GM21737 (cell line): ENCODE data around the gene DRGX.
A peak's percentile ranks its signal among the peaks of the same experiment; 100 is the strongest.

Experiments
- ATAC-seq: cut with Tn5 transposase; IDR thresholded peaks from one replicate; pipeline ENCODE4 v1.9.1; 2021; ENCODE audit warnings: mild to moderate bottlenecking, moderate library complexity; ENCODE audit not compliant: unreplicated experiment

The DRGX gene

GRCh38 chr10:49363309-49364031 lies 32.4 kb downstream of the DRGX start:
- ATAC-seq: no peak

DNA sequence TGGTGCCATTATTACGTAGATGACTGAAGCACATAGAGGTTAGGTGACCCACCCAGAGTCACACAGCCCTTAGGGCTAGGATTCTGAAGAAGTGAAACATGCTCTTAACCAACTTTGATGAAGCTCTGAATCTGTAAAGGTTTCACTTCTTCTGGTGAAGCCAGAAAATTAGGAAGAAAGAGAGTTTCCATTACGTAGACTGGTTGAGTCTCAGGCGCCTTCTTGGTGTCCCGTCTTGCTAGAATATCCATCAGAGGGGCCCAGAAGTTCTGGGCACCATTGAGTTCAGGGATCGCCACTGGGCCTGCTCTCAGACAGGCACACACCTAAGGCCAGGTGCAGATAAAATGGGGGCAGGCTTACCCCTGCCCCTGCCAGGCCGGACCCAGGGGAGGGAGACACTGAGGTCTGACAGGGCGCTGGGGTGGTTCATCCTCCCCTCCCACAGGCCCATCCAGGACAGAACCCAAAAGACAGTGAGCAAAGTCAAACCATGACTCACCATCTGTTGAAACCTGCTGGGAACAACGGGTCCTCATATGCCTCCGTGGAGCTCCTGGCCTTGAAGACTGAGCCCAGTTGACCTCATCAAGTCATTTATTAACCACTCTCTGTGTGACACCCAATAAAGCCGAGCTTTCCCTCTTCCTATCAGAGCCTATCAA lies 33.2 kb downstream of the DRGX start:
- ATAC-seq: peak; percentile 72

- ATAC-seq: no peak
These were observed 33.9 kb downstream of the DRGX start for GRCh38 chr10:49361735-49362568.

GRCh38 chr10:49361178-49361554 lies 34.7 kb downstream of the DRGX start:
- no peak for ATAC-seq

DNA sequence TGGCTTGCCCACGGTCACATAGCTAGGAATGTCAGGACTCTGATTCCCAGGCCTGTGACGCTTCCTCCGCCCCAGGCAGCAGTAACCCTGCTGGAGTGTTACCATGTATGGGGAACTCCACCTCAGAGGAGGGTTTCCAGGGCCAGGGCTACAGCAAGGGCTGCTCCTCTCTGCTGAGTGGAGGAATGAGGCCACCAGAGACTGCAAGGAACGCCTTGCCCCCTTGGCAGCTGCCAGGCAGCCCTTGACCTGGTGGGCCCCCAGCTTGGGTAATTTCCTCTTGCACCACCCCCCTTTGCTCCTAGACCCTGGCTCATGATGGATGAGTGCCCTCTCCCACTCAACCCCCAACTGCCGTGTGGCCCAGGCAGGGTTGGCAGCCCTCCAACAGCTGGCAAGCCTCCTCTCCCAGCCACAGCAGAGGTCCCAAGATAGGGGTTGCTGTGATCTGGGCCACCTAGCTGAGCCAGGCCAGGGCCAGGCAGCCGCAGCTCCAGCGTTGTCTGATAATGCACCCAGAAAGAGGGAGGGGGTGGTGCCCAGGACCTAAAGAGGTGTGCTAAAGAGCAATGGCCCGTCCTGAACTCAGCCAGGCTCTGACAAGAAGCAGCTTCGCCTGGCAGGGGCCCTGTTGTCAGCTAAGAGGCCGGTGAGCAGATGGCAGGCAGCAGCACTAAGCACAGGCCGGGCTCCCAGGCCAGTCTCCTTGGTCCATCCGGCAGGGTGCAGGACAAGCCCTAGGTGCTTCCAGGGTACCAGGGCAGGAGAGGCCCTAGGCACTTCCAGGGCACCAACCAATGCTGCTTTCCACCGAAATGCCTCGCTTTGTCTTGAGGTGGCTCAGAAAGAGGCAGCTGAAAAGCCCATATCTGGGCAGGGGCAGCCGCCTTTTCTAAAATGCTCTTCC lies 35.4 kb downstream of the DRGX start:
- ATAC-seq: no peak

DNA sequence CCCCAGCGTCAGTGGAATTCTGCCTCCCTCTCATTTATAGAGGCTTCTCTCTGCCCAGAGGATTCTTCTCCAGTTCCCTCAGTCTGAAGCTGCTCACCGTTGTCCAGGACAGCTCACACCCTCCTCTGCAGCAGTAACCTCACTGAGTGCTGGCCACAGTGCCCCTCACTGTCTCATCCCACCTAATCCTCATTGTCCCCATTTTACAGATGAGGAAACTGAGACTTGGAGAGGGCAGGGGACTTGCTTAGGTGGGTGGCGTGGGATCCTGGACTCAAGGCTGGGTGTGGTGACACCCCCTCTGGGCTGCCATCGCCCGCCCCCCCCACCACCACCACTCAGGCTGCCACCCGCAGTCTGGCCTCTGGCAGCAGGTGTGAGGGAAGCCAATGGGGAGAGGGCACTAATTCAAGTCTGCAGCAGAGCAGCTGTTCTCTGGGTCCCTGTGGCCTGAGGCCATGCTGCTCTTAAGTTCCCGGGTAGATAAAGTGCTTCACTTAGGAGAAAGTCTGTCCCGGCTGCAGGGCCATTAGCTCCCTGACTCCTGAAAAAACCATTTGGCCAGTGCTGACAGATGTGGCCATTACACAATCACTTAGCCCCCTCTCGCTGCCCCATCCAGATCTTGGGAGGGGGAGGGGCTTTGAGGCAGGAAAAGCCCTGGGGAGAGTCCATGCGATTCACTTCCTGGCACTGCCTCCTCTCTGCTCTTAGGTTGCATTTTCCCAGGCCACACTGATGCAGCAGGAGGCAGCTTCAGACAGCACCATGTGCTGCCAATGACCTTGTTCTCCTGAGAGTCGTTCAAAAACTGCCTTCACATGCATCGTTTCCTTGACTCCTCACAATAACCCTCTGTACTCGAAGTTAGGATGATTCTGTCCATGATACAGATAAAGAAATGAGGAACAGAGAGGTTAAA lies 36.3 kb downstream of the DRGX start:
- no peak for ATAC-seq

DNA sequence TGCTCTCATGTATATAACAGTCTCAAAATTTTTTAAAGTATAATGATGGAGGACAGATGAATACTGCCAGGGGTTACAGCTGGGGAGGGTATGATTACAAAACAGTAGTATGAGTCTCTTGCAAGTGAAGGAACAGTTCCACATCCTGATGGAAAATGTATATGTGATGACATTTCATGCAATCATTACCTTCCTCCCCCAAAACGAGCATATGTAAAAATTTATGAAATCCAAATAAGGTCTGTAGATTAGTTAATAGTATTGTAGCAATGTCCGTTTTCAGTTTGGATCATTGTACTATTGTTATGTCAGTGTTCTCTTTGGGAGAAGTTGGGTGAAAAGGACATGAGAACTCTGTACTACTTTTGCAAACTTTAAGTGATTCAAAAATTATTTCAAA lies 38.0 kb downstream of the DRGX start:
- no peak for ATAC-seq

GRCh38 chr10:49356944-49357343 lies 38.9 kb downstream of the DRGX start:
- no peak for ATAC-seq

GRCh38 chr10:49356181-49356580 lies 39.7 kb downstream of the DRGX start:
- no peak for ATAC-seq

GRCh38 chr10:49355221-49355620 lies 40.7 kb downstream of the DRGX start:
- ATAC-seq: no peak

GRCh38 chr10:49354593-49354992 lies 41.3 kb downstream of the DRGX start:
- no peak for ATAC-seq

DNA sequence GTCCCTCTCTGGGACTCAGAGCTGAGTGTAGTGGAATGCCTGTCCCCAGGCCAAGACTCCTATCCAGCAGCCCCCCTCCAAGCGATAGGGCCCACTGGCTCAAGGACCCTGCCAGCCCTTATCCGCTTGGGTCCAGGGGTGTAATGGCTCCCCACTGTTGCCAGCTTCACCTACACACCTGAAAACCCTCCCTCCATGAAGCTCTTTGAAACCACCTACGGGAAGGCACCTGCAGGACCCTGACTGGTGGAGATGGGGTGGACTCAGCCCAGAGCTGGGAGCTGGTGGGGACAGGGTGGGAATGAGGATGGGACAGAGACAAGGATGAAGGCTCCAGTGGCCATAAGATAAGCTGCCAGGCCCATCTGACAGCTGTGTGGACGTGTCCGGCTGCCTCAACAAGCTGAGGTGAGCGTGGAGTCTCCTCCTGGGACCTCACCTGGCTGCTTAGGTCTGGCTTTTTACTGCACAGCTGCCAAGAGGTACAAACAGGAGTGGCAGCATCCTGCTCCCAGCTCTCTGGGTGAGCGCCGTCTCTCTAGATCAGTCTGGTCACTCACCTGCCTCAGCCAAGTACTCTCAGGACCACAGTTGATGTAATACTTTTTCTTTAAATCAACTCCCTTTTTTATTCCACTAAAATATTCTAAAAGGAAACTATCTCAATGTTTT lies 41.9 kb downstream of the DRGX start:
- ATAC-seq: no peak

DNA sequence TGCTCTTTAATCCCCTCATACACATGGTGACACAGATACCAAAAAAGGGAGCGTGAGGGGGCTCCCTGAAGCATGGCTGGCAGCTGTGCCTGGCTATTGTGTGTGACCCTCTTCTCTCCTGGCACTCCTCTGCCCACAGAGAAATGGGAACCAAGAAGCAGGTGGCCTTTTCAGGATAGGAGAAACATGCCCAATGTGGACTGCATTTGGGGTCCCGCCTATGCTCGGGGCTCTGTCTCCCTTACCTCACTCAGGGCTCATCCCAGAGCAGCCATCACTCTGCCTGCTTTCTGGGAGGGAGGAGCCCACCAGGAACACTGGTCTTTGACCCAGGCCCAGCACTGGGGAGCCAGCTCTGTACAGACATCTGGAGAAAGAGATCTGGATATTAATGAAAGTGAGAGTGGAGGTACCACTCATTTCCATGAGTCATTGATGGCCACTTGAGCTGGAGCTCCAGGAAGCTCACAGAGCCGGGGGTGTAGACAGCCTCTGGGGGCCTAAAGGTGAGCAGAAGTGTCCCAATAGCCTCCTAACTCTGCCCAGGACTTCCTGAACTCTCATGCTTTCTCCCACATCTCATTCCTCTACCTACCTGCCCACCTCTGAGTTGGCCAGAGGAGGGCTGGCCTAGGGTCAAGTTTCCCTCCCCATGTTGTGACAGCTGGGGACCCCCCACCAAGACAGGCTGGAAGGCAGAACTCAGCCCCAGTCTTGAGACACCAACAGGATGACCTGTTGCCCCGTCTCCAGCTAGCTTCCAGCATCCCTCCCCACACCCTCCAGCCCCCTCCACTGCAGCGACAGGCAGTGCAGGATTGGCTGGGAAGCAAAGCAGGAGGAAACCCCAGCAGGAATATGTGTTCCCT lies 42.6 kb downstream of the DRGX start:
- ATAC-seq: no peak

GRCh38 chr10:49352323-49352722 lies 43.6 kb downstream of the DRGX start:
- no peak for ATAC-seq

DNA sequence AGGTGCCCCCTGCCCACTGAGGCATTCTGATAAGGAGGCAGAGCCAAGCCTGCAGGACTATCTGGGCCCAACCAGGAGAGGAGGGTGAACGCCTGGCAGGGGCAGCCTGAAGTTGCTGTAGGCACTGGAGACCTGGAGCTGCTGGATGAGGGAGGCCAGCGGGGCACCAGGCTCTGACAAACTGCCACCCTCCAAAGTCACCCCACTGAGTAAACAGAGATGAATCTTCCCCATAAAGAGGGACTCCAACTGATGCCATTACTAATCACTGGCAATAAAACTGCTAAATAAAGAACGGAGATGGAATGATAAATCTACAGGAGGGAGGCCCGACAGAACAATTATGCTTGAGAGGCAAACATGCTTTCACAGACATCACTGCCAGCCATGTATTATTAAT lies 44.2 kb downstream of the DRGX start:
- no peak for ATAC-seq

DNA sequence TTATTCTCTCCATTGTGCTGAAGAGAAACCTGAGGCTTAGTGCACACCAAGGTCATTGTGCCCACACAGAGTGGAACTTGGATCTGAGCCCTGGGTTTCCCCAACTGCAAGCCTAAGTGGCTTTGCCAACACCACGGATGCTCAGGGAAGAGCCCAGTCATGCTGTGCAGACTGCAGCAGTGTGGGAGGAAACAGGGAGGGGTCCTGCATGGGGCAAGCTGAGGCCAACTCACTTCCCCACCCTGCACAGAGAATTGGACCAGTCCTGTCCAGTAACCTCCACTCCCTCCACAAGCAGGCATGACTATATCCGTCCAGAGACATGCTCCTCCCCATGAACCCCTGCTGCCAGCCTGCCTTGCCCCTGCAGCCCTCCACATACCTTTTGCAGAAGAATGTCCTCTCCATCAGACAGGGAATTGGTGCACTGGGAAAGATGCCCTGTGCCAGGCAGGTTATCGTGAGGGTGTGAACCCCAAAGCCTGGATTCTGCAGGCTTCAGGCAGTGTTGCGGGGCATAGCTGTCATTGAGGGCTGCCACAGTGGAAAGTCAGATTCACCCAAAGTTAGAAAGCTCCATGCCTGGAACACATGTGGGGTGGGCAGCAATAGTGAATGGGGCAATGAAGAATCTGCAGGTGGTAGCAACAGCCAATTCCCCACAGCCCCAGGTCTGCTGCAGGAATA lies 44.9 kb downstream of the DRGX start:
- no peak for ATAC-seq

GRCh38 chr10:49350138-49350537 lies 45.8 kb downstream of the DRGX start:
- ATAC-seq: no peak

DNA sequence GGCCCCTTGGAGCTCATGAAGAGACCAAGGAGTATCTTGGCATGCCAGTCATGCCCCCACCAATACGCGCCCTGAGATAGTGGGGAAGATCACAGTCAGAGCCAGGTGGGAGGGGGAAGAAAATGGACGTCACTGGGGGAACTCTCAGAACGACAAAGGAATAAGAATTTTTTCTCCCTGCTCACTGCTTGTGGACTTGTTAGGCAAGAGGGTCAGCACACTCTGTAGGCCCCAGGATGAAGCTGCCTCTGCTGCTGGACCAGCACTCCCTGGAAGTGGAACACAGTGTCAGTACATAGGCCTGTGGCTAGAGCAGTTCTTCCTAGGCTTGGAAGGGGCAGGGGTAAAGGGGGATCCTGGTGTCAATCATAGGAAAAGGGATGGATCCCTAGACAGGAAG lies 46.5 kb downstream of the DRGX start:
- no peak for ATAC-seq
